Body of pancreas (tissue), 4 donors: ENCODE data around the gene PCDH15. TPM values are rescaled to one million over a fixed set of nuclear protein-coding genes. Genes with fewer than 3 reads are reported as not detected.

Source experiments
- ATAC-seq: fragments of 150-250 bp; one replicate; pipeline ENCODE4 v1.9.1; 2016
- DNase-seq, 4 donors: peaks; one replicate each; pipeline ENCODE4 v3.0.0-alpha.2; 2019
- H3K27ac ChIP-seq, 4 donors: fragments of 200-600 bp; sonication (generic); 1 replicate in 3 of 4; 2 replicates in 1 of 4; pipeline versions ENCODE4 v1.5.1 to v1.6.1; 2016 to 2019; ENCODE audit warnings: mild to moderate bottlenecking in 1 of 4, mixed read lengths in 1 of 4, moderate library complexity in 1 of 4
- H3K27me3 ChIP-seq, 2 donors: fragments of 200-600 bp; sonication (generic); one replicate each; pipeline ENCODE4 v1.6.0; 2016; ENCODE audit warnings: mild to moderate bottlenecking in 1 of 2
- H3K36me3 ChIP-seq, 2 donors: fragments of 200-600 bp; sonication (generic); replicated peaks in 1 of 2; 2 replicates each; pipeline ENCODE4 v1.5.1; 2016; ENCODE audit warnings: low read depth in 2 of 2; ENCODE audit not compliant: insufficient read depth in 1 of 2
- H3K4me1 ChIP-seq: fragments of 200-600 bp; sonication (generic); one replicate; pipeline ENCODE4 v1.6.0; 2016
- H3K4me3 ChIP-seq, 2 donors: fragments of 200-600 bp; sonication (generic); 1 replicate in 1 of 2; 2 replicates in 1 of 2; pipeline ENCODE4 v1.5.1; 2016 to 2019
- H3K9me3 ChIP-seq, 3 donors: fragments of 200-600 bp; sonication (generic); 1 replicate in 2 of 3; 2 replicates in 1 of 3; pipeline ENCODE4 v1.5.1; 2016
- CTCF ChIP-seq, 7 experiments: fragments of 450-650 bp in 4 of 7; fragments of 200-600 bp in 3 of 7; sonication (generic) in 3 of 7; IDR thresholded peaks; one replicate each; pipeline ENCODE4 v1.5.1; 2016 to 2019; ENCODE audit warnings: antibody characterized with exemption in 7 of 7
- POLR2A ChIP-seq, 3 donors: fragments of 450-650 bp; IDR thresholded peaks; one replicate each; pipeline ENCODE4 v1.6.1; 2016; ENCODE audit warnings: antibody characterized with exemption in 3 of 3, mild to moderate bottlenecking in 2 of 3
- WGBS, 2 donors: methylation state at CpG; one replicate each; pipeline ENCODE4 v1.1.5; 2017; 5-methylcytosine and 5-hydroxymethylcytosine counted together
- intact Hi-C: fragments of 100-400 bp; cut with DNase I; formaldehyde crosslinking; loops from one replicate; pipeline ENCODE4 v1.15.1; 2023
- total RNA-seq, 2 donors: library from RNA; depleted of rRNA; stranded (reverse); fragments of >200 nt; gene quantifications; one replicate each; pipeline ENCODE4 v1.1.0, GENCODE V29; 2016

Gene PCDH15
- total RNA-seq, 2 donors from 2014 or later: not detected

- intact Hi-C loops: no loop called here
- H3K27me3 ChIP-seq: no peaks in the 10 kb centered on the region
- no peaks in the 10 kb centered on the region for H3K9me3 ChIP-seq
- WGBS, 2 donors: 9 to 11% methylated on average over 1 of the region's 1 CpG
- TF ChIP-seq POLR2A (IDR thresholded peaks at IDR 0.05): no peak
- TF ChIP-seq CTCF (IDR thresholded peaks at IDR 0.05): no peak
- H3K36me3 ChIP-seq: no peaks in the 10 kb centered on the region
- H3K4me3 ChIP-seq: no peak overlapping the region
- DNase-seq (no peak), ATAC-seq (no peak)
- no peaks in the 10 kb centered on the region for H3K4me1 ChIP-seq
- H3K27ac ChIP-seq: no peak overlapping the region
Observed at GRCh38 chr10:53898532-53898931, 902.5 kb downstream of the PCDH15 start.

- DNase-seq (no peak), ATAC-seq (no peak)
- 37% methylated on average over 5 of the region's 5 CpGs for WGBS, 2 donors
- Histone ChIP-seq H3K4me3 (no peak overlapping the region), H3K36me3 (no peaks in the 10 kb centered on the region), H3K27me3 (no peaks in the 10 kb centered on the region), H3K27ac (no peak overlapping the region), H3K9me3 (no peaks in the 10 kb centered on the region), H3K4me1 (no peaks in the 10 kb centered on the region)
- TF ChIP-seq POLR2A (IDR thresholded peaks at IDR 0.05) (no peak), CTCF (IDR thresholded peaks at IDR 0.05) (no peak)
- intact Hi-C loops: no loop called here
Observed at GRCh38 chr10:53894145-53894544, 906.9 kb downstream of the PCDH15 start.

- no peaks in the 10 kb centered on the region for H3K27me3 ChIP-seq
- no peaks in the 10 kb centered on the region for H3K4me1 ChIP-seq
- H3K4me3 ChIP-seq: no peak overlapping the region
- intact Hi-C loops: no loop called here
- TF ChIP-seq POLR2A (IDR thresholded peaks at IDR 0.05) (no peak), CTCF (IDR thresholded peaks at IDR 0.05) (no peak)
- DNase-seq: no peak
- no peak for ATAC-seq
- H3K36me3 ChIP-seq: no peaks in the 10 kb centered on the region
- no peaks in the 10 kb centered on the region for H3K9me3 ChIP-seq
- WGBS, 2 donors: 77 to 84% methylated on average over 1 of the region's 1 CpG
- no peak overlapping the region for H3K27ac ChIP-seq
Observed at GRCh38 chr10:53893061-53893460, 908.0 kb downstream of the PCDH15 start.

GRCh38 chr10:53886325-53887300 is 914.4 kb downstream of the PCDH15 start:
- ATAC-seq (peak; percentile 59), DNase-seq (peak in 2 of 4 donors; percentile 6 to 9)
- intact Hi-C loops: no loop called here
- Histone ChIP-seq H3K27ac (no peak overlapping the region), H3K4me1 (no peaks in the 10 kb centered on the region), H3K4me3 (no peak overlapping the region), H3K36me3 (no peaks in the 10 kb centered on the region), H3K9me3 (no peaks in the 10 kb centered on the region), H3K27me3 (no peaks in the 10 kb centered on the region)
- 34 to 38% methylated on average over 9 of the region's 9 CpGs for WGBS, 2 donors
- no peak for TF ChIP-seq POLR2A (IDR thresholded peaks at IDR 0.05)
- no peak for TF ChIP-seq CTCF (IDR thresholded peaks at IDR 0.05)
